MM.1S (cell line): ENCODE data around the gene UBAC2.

Source experiments
- DNase-seq: peaks from one replicate; pipeline ENCODE4 v3.0.0-alpha.2; 2015
- H2AFZ ChIP-seq: fragments of 300-600 bp; sonication (generic); 2 replicates; pipeline ENCODE4 v1.6.0; 2016; ENCODE audit warnings: antibody characterized with exemption, low read length
- H3F3A ChIP-seq: fragments of 300-600 bp; sonication (generic); 2 replicates; pipeline ENCODE4 v1.6.1; 2016; ENCODE audit warnings: mild to moderate bottlenecking, antibody characterized with exemption, low read length, moderate library complexity, mixed read lengths; ENCODE audit not compliant: insufficient read depth
- H3K27ac ChIP-seq: fragments of 300-600 bp; sonication (generic); 2 replicates; pipeline ENCODE4 v1.5.1; 2016; ENCODE audit warnings: mild to moderate bottlenecking, low read length
- H3K27me3 ChIP-seq: fragments of 300-600 bp; sonication (generic); replicated peaks from 2 replicates; pipeline ENCODE4 v1.6.0; 2016; ENCODE audit warnings: low read length; ENCODE audit not compliant: insufficient read depth
- H3K36me3 ChIP-seq: fragments of 300-600 bp; sonication (generic); replicated peaks from 2 replicates; pipeline ENCODE4 v1.6.1; 2016; ENCODE audit warnings: mild to moderate bottlenecking, low read length, mixed read lengths; ENCODE audit not compliant: insufficient read depth
- H3K4me1 ChIP-seq: fragments of 300-600 bp; sonication (generic); 2 replicates; pipeline ENCODE4 v1.6.1; 2016; ENCODE audit warnings: low read length, mixed read lengths
- H3K4me2 ChIP-seq: fragments of 300-600 bp; sonication (generic); 2 replicates; pipeline ENCODE4 v1.6.0; 2016; ENCODE audit warnings: low read depth, low read length
- H3K4me3 ChIP-seq: fragments of 300-600 bp; sonication (generic); 2 replicates; pipeline ENCODE4 v1.5.1; 2016; ENCODE audit warnings: low read length, mixed read lengths
- H3K79me2 ChIP-seq: fragments of 300-600 bp; sonication (generic); 2 replicates; pipeline ENCODE4 v1.6.1; 2016; ENCODE audit warnings: mixed run types, low read length, mixed read lengths
- H3K9ac ChIP-seq: fragments of 300-600 bp; sonication (generic); 2 replicates; pipeline ENCODE4 v1.6.1; 2016; ENCODE audit warnings: low read length, mixed read lengths
- H3K9me2 ChIP-seq: fragments of 300-600 bp; sonication (generic); replicated peaks from 2 replicates; pipeline ENCODE4 v1.6.1; 2016; ENCODE audit warnings: mild to moderate bottlenecking, low read length, mixed read lengths; ENCODE audit not compliant: insufficient read depth
- H3K9me3 ChIP-seq: fragments of 300-600 bp; sonication (generic); replicated peaks from 2 replicates; pipeline ENCODE4 v1.6.1; 2016; ENCODE audit warnings: mild to moderate bottlenecking, low read length, mixed read lengths; ENCODE audit not compliant: insufficient read depth
- H4K20me1 ChIP-seq: fragments of 300-600 bp; sonication (generic); 2 replicates; pipeline ENCODE4 v1.6.1; 2016; ENCODE audit warnings: mild to moderate bottlenecking, low read length, moderate library complexity, mixed read lengths; ENCODE audit not compliant: insufficient read depth
- CTCF ChIP-seq: fragments of 300-600 bp; sonication (generic); IDR thresholded peaks from 2 replicates; pipeline ENCODE4 v1.5.1; 2016; ENCODE audit warnings: antibody characterized with exemption, low read length, mixed read lengths
- EZH2 ChIP-seq: fragments of 300-600 bp; sonication (generic); optimal IDR thresholded peaks from 2 replicates; pipeline ENCODE3; 2017; ENCODE audit warnings: low read depth, mild to moderate bottlenecking, antibody characterized with exemption, low read length, mixed read lengths
- EZH2phosphoT487 ChIP-seq: fragments of 300-600 bp; sonication (generic); IDR thresholded peaks from 2 replicates; pipeline ENCODE4 v1.6.1; 2018; ENCODE audit warnings: antibody characterized with exemption, low read length

UBAC2 gene

GRCh38 chr13:99378985-99379733 lies 178.5 kb downstream of the UBAC2 start:
- Histone ChIP-seq H4K20me1 (no peaks in the 10 kb centered on the region), H3K9me2 (no peaks in the 10 kb centered on the region), H3K27me3 (no peaks in the 10 kb centered on the region), H2AFZ (no peak overlapping the region), H3K4me3 (no peak overlapping the region), H3K9ac (no peak overlapping the region), H3K79me2 (no peaks in the 10 kb centered on the region), H3K4me2 (no peak overlapping the region), H3K27ac (no peak overlapping the region), H3K9me3 (no peaks in the 10 kb centered on the region), H3F3A (no peaks in the 10 kb centered on the region), H3K36me3 (no peaks in the 10 kb centered on the region), H3K4me1 (no peaks in the 10 kb centered on the region)
- no peak for DNase-seq
- TF ChIP-seq EZH2phosphoT487: no peak
- no peak for TF ChIP-seq CTCF
- no peak for TF ChIP-seq EZH2

- Histone ChIP-seq H3K9me2 (no peaks in the 10 kb centered on the region), H4K20me1 (no peaks in the 10 kb centered on the region), H3K27me3 (no peaks in the 10 kb centered on the region), H3F3A (no peaks in the 10 kb centered on the region), H3K9ac (no peak overlapping the region), H3K4me2 (no peak overlapping the region), H3K9me3 (no peaks in the 10 kb centered on the region), H3K36me3 (no peaks in the 10 kb centered on the region), H3K4me1 (no peaks in the 10 kb centered on the region), H2AFZ (no peak overlapping the region), H3K27ac (no peak overlapping the region), H3K79me2 (no peaks in the 10 kb centered on the region), H3K4me3 (no peak overlapping the region)
- TF ChIP-seq EZH2: no peak
- TF ChIP-seq EZH2phosphoT487: no peak
- no peak for TF ChIP-seq CTCF
- no peak for DNase-seq
These were observed 179.5 kb downstream of the UBAC2 start for GRCh38 chr13:99379856-99380801.

- H3K9ac ChIP-seq: no peak overlapping the region
- no peak overlapping the region for H3K4me2 ChIP-seq
- H3K79me2 ChIP-seq: no peaks in the 10 kb centered on the region
- no peaks in the 10 kb centered on the region for H3K9me3 ChIP-seq
- H3K4me3 ChIP-seq: no peak overlapping the region
- no peak overlapping the region for H3K27ac ChIP-seq
- no peaks in the 10 kb centered on the region for H3F3A ChIP-seq
- no peak overlapping the region for H2AFZ ChIP-seq
- H3K4me1 ChIP-seq: no peaks in the 10 kb centered on the region
- H3K9me2 ChIP-seq: no peaks in the 10 kb centered on the region
- H3K36me3 ChIP-seq: no peaks in the 10 kb centered on the region
- TF ChIP-seq CTCF: no peak
- no peak for TF ChIP-seq EZH2
- TF ChIP-seq EZH2phosphoT487: no peak
- DNase-seq: no peak
- no peaks in the 10 kb centered on the region for H3K27me3 ChIP-seq
- no peaks in the 10 kb centered on the region for H4K20me1 ChIP-seq
These were observed 180.4 kb downstream of the UBAC2 start for GRCh38 chr13:99380921-99381645.
